GM12891 (cell line): ENCODE measurements around the gene RCE1.

Source experiments
- POLR2A ChIP-seq: IDR thresholded peaks from 2 replicates; pipeline ENCODE4 v1.6.1; 2011; ENCODE audit warnings: low read depth, low read length, control low read depth
- POLR2AphosphoS5 ChIP-seq: IDR thresholded peaks from 2 replicates; pipeline ENCODE4 v1.6.1; 2011; ENCODE audit warnings: low read depth, low read length, control low read depth

DNA sequence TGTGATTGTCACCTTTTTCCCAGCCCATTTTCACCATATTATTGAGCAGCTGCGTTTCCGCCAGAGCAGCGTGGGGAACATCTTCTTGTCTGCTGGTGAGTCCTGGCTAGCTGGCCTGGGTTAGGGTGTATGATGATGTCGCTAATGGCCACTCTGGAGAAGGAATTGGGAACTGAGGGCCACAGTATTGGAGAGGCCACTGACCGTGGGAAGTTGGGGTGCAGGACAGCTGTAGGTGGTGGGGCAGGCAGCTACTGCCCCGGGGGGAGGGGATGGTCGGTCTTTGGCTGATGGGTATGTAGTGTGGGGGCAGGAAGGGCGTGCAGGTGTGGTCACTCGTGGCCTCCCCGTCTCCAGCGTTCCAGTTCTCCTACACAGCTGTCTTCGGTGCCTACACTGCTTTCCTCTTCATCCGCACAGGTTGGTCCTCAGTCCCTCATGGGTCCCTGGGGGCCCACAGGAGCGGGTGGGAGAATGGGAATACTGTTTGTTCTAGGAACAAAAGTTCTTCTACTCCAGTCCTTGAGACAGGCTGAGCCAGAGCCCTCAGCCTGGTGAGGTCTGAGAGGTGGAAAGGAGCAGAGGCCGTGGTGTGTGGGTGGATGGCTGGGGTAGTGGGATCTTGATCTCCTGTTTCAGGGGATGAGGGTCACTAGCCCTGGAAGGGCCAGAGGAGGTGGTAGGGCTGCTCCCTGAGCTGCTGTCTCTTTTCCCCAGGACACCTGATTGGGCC is 2.1 kb downstream of the RCE1 start:
- TF ChIP-seq POLR2A (no peak), POLR2AphosphoS5 (no peak)
